ENCODE results near the gene SLC22A23.

The SLC22A23 gene

GRCh38 chr6:3355358-3356055 lies 101.3 kb downstream of the SLC22A23 start:
- peak in 11 of 51 donors; percentile 22 to 77 (median 40) for DNase-seq

GRCh38 chr6:3355011-3355357 lies 101.9 kb downstream of the SLC22A23 start:
- no peak for DNase-seq

GRCh38 chr6:3353939-3354338 lies 102.9 kb downstream of the SLC22A23 start:
- DNase-seq, result no peak

GRCh38 chr6:3353213-3353903 lies 103.5 kb downstream of the SLC22A23 start:
- peak in 1 of 51 donors; percentile 10 for DNase-seq

GRCh38 chr6:3352678-3353077 lies 104.2 kb downstream of the SLC22A23 start:
- DNase-seq, result no peak

GRCh38 chr6:3351829-3352524 lies 104.9 kb downstream of the SLC22A23 start:
- no peak for DNase-seq

- DNase-seq, result peak in 21 of 51 donors; percentile 24 to 75 (median 52)
These were observed 105.7 kb downstream of the SLC22A23 start for GRCh38 chr6:3351105-3351676.

- no peak for DNase-seq
These were observed 106.5 kb downstream of the SLC22A23 start for GRCh38 chr6:3350252-3350796.

GRCh38 chr6:3349388-3350251 lies 107.2 kb downstream of the SLC22A23 start:
- peak in 1 of 51 donors; percentile 26 for DNase-seq

GRCh38 chr6:3348821-3349220 lies 108.0 kb downstream of the SLC22A23 start:
- DNase-seq, result no peak

- no peak for DNase-seq
These were observed 109.0 kb downstream of the SLC22A23 start for GRCh38 chr6:3347826-3348225.

GRCh38 chr6:3347247-3347646 lies 109.6 kb downstream of the SLC22A23 start:
- DNase-seq, result no peak

- DNase-seq, result no peak
These were observed 110.4 kb downstream of the SLC22A23 start for GRCh38 chr6:3346476-3346875.

- DNase-seq, result peak in 1 of 51 donors; percentile 29
These were observed 111.0 kb downstream of the SLC22A23 start for GRCh38 chr6:3345836-3346235.

GRCh38 chr6:3343089-3343883 lies 113.6 kb downstream of the SLC22A23 start:
- no peak for DNase-seq

- DNase-seq, result peak in 25 of 51 donors; percentile 5 to 67 (median 43)
These were observed 115.4 kb downstream of the SLC22A23 start for GRCh38 chr6:3341467-3341866.

- no peak for DNase-seq
These were observed 116.0 kb downstream of the SLC22A23 start for GRCh38 chr6:3340894-3341293.

- no peak for DNase-seq
These were observed 116.5 kb downstream of the SLC22A23 start for GRCh38 chr6:3340358-3340802.

- no peak for DNase-seq
These were observed 117.0 kb downstream of the SLC22A23 start for GRCh38 chr6:3339811-3340210.

Data from hypothalamus (tissue), 51 donors.